Measurements from ENCODE around the gene ASB4. TPM values are rescaled to one million over a fixed set of nuclear protein-coding genes. Genes with fewer than 3 reads are reported as not detected.
"Not testable (repeated sequence)": the region's sequence is repeated elsewhere in the genome, so short reads cannot be mapped to it uniquely, and the experiment has no call there.

ASB4 gene
- total and polyA plus RNA-seq, 5 donors = 1.2 to 3.8 (median 1.6) TPM

GRCh38 chr7:95503271-95504131 lies 17.8 kb downstream of the ASB4 start:
- H3K4me3 ChIP-seq (ENCODE audit: low read length) = no peak overlapping the region
- H3K27ac ChIP-seq (ENCODE audit: low read length) = no peak overlapping the region
- H3K27me3 ChIP-seq (ENCODE audit: control insufficient read depth, insufficient read depth) = no peaks in the 10 kb centered on the region
- WGBS = 81% methylated on average over 6 of the region's 6 CpGs
- no peaks in the 10 kb centered on the region for H3K9me3 ChIP-seq (ENCODE audit: control insufficient read depth, low read length)
- intact Hi-C loops (cut with DNase I) = no loop called here
- no peak for ATAC-seq
- no peak for DNase-seq
- no peaks in the 10 kb centered on the region for H3K4me1 ChIP-seq (ENCODE audit: control insufficient read depth, insufficient read depth, low read length)

- H3K4me1 ChIP-seq (ENCODE audit: control insufficient read depth, insufficient read depth, low read length); H3K4me3 ChIP-seq (ENCODE audit: low read length); intact Hi-C loops (cut with DNase I); H3K9me3 ChIP-seq (ENCODE audit: control insufficient read depth, low read length); H3K27me3 ChIP-seq (ENCODE audit: control insufficient read depth, insufficient read depth); H3K27ac ChIP-seq (ENCODE audit: low read length); DNase-seq; ATAC-seq: not testable (repeated sequence)
- WGBS = 91% methylated on average over 7 of the region's 7 CpGs
Measured at GRCh38 chr7:95504132-95504588, 18.4 kb downstream of the ASB4 start.

GRCh38 chr7:95508780-95509179 lies 23.0 kb downstream of the ASB4 start:
- 71% methylated on average over 2 of the region's 2 CpGs for WGBS
- ATAC-seq = no peak
- Histone ChIP-seq H3K4me1 (ENCODE audit: control insufficient read depth, insufficient read depth, low read length) (no peaks in the 10 kb centered on the region), H3K27ac (ENCODE audit: low read length) (no peak overlapping the region), H3K27me3 (ENCODE audit: control insufficient read depth, insufficient read depth) (no peaks in the 10 kb centered on the region), H3K4me3 (ENCODE audit: low read length) (no peak overlapping the region), H3K9me3 (ENCODE audit: control insufficient read depth, low read length) (no peaks in the 10 kb centered on the region)
- DNase-seq = no peak
- intact Hi-C loops (cut with DNase I) = no loop called here

GRCh38 chr7:95509199-95509598 lies 23.5 kb downstream of the ASB4 start:
- DNase-seq (no peak), ATAC-seq (peak in 1 of 2 donors; percentile 30)
- Histone ChIP-seq H3K27ac (ENCODE audit: low read length) (no peak overlapping the region), H3K27me3 (ENCODE audit: control insufficient read depth, insufficient read depth) (no peaks in the 10 kb centered on the region), H3K4me1 (ENCODE audit: control insufficient read depth, insufficient read depth, low read length) (no peaks in the 10 kb centered on the region), H3K9me3 (ENCODE audit: control insufficient read depth, low read length) (no peaks in the 10 kb centered on the region), H3K4me3 (ENCODE audit: low read length) (no peak overlapping the region)
- intact Hi-C loops (cut with DNase I) = no loop called here
- 29% methylated on average over 5 of the region's 5 CpGs for WGBS

GRCh38 chr7:95511716-95512260 lies 26.0 kb downstream of the ASB4 start:
- Histone ChIP-seq H3K9me3 (ENCODE audit: control insufficient read depth, low read length) (no peaks in the 10 kb centered on the region), H3K4me3 (ENCODE audit: low read length) (no peak overlapping the region), H3K4me1 (ENCODE audit: control insufficient read depth, insufficient read depth, low read length) (no peaks in the 10 kb centered on the region), H3K27ac (ENCODE audit: low read length) (no peak overlapping the region), H3K27me3 (ENCODE audit: control insufficient read depth, insufficient read depth) (no peaks in the 10 kb centered on the region)
- WGBS = 16% methylated on average over 6 of the region's 6 CpGs
- intact Hi-C loops (cut with DNase I) = loop anchor here (2.0 to 5.0 kb wide), 2 partner anchors 176 to 179 kb away; no protein-coding TSS in a partner anchor
- ATAC-seq (peak; percentile 89 to 92), DNase-seq (peak; percentile 48 to 71 (median 57))

GRCh38 chr7:95517458-95517857 lies 31.7 kb downstream of the ASB4 start:
- no peaks in the 10 kb centered on the region for H3K4me1 ChIP-seq (ENCODE audit: control insufficient read depth, insufficient read depth, low read length)
- DNase-seq (no peak), ATAC-seq (no peak)
- H3K27me3 ChIP-seq (ENCODE audit: control insufficient read depth, insufficient read depth) = no peaks in the 10 kb centered on the region
- H3K27ac ChIP-seq (ENCODE audit: low read length) = no peak overlapping the region
- no peak overlapping the region for H3K4me3 ChIP-seq (ENCODE audit: low read length)
- intact Hi-C loops (cut with DNase I) = loop anchor here in 1 of 4 donors (5.0 kb wide), 1 partner anchor 355 kb away; no protein-coding TSS in a partner anchor
- no peaks in the 10 kb centered on the region for H3K9me3 ChIP-seq (ENCODE audit: control insufficient read depth, low read length)
- 90% methylated on average over 2 of the region's 2 CpGs for WGBS

GRCh38 chr7:95517870-95518269 lies 32.1 kb downstream of the ASB4 start:
- Histone ChIP-seq H3K27me3 (ENCODE audit: control insufficient read depth, insufficient read depth) (no peaks in the 10 kb centered on the region), H3K27ac (ENCODE audit: low read length) (no peak overlapping the region), H3K4me3 (ENCODE audit: low read length) (no peak overlapping the region), H3K9me3 (ENCODE audit: control insufficient read depth, low read length) (no peaks in the 10 kb centered on the region), H3K4me1 (ENCODE audit: control insufficient read depth, insufficient read depth, low read length) (no peaks in the 10 kb centered on the region)
- no peak for ATAC-seq
- intact Hi-C loops (cut with DNase I) = loop anchor here in 1 of 4 donors (5.0 kb wide), 1 partner anchor 354 kb away; no protein-coding TSS in a partner anchor
- DNase-seq = no peak
- 94% methylated on average over 1 of the region's 1 CpG for WGBS

GRCh38 chr7:95520136-95520535 lies 34.4 kb downstream of the ASB4 start:
- ATAC-seq (no peak), DNase-seq (no peak)
- 68% methylated on average over 2 of the region's 2 CpGs for WGBS
- H3K27me3 ChIP-seq (ENCODE audit: control insufficient read depth, insufficient read depth) = no peaks in the 10 kb centered on the region
- no peak overlapping the region for H3K4me3 ChIP-seq (ENCODE audit: low read length)
- intact Hi-C loops (cut with DNase I) = no loop called here
- H3K4me1 ChIP-seq (ENCODE audit: control insufficient read depth, insufficient read depth, low read length) = peaks cover 3% of the 10 kb centered on the region
- H3K27ac ChIP-seq (ENCODE audit: low read length) = no peak overlapping the region
- H3K9me3 ChIP-seq (ENCODE audit: control insufficient read depth, low read length) = no peaks in the 10 kb centered on the region

- H3K27ac ChIP-seq (ENCODE audit: low read length) = no peak overlapping the region
- no peaks in the 10 kb centered on the region for H3K27me3 ChIP-seq (ENCODE audit: control insufficient read depth, insufficient read depth)
- no peak overlapping the region for H3K4me3 ChIP-seq (ENCODE audit: low read length)
- peaks cover 3% of the 10 kb centered on the region for H3K4me1 ChIP-seq (ENCODE audit: control insufficient read depth, insufficient read depth, low read length)
- no peak for ATAC-seq
- 29% methylated on average over 3 of the region's 3 CpGs for WGBS
- H3K9me3 ChIP-seq (ENCODE audit: control insufficient read depth, low read length) = no peaks in the 10 kb centered on the region
- intact Hi-C loops (cut with DNase I) = loop anchor here in 3 of 4 donors (5.0 kb wide), 1 partner anchor 162 kb away; no protein-coding TSS in a partner anchor
- DNase-seq = no peak
Measured at GRCh38 chr7:95525503-95525902, 39.8 kb downstream of the ASB4 start.

- peaks cover 3% of the 10 kb centered on the region for H3K4me1 ChIP-seq (ENCODE audit: control insufficient read depth, insufficient read depth, low read length)
- no peaks in the 10 kb centered on the region for H3K27me3 ChIP-seq (ENCODE audit: control insufficient read depth, insufficient read depth)
- H3K4me3 ChIP-seq (ENCODE audit: low read length) = no peak overlapping the region
- intact Hi-C loops (cut with DNase I) = loop anchor here in 3 of 4 donors (5.0 kb wide), 1 partner anchor 161 kb away; no protein-coding TSS in a partner anchor
- H3K27ac ChIP-seq (ENCODE audit: low read length) = no peak overlapping the region
- DNase-seq (no peak), ATAC-seq (no peak)
- H3K9me3 ChIP-seq (ENCODE audit: control insufficient read depth, low read length) = no peaks in the 10 kb centered on the region
- WGBS = 67% methylated on average over 7 of the region's 7 CpGs
Measured at GRCh38 chr7:95526128-95526738, 40.5 kb downstream of the ASB4 start.

All from right cardiac atrium (tissue), 5 donors.